K562 (cell line): ENCODE results near the gene SCIN. TPM values are rescaled to one million over a fixed set of nuclear protein-coding genes. Genes with fewer than 3 reads are reported as not detected.
A peak's percentile ranks its signal among the peaks of the same experiment; 100 is the strongest.

ENCODE experiments used
- MXI1 ChIP-seq: IDR thresholded peaks from 2 replicates; pipeline ENCODE4 v1.6.1; 2011; ENCODE audit warnings: low read depth, mild to moderate bottlenecking, improper control_type of control experiment, low read length
- NFYB ChIP-seq: IDR thresholded peaks from 2 replicates; pipeline ENCODE4 v1.6.1; 2011; ENCODE audit warnings: mild to moderate bottlenecking, moderate library complexity; ENCODE audit not compliant: insufficient read length; ENCODE audit errors: extremely low read depth
- RAD21 ChIP-seq, 2 experiments: fragments of 250-450 bp in 1 of 2; fragments of 450-650 bp in 1 of 2; sonication (Bioruptor Pico) in 1 of 2; formaldehyde crosslinking in 1 of 2; IDR thresholded peaks in 1 of 2; conservative IDR thresholded peaks in 1 of 2; 2 replicates each; pipeline versions ENCODE4 v1.4.0 to v1.8.0; 2020 to 2022; ENCODE audit warnings: mild to moderate bottlenecking in 2 of 2, moderate library complexity in 1 of 2
- RBM22 ChIP-seq: fragments of 200-400 bp; formaldehyde crosslinking; IDR thresholded peaks from 2 replicates; pipeline ENCODE4 v1.6.1; 2018; ENCODE audit warnings: low read length, low read depth; ENCODE audit not compliant: poor library complexity, severe bottlenecking
- SMC3 ChIP-seq: conservative IDR thresholded peaks from 2 replicates; pipeline ENCODE4 v1.6.1; 2011; ENCODE audit warnings: low read depth, low read length, improper control_type of control experiment; ENCODE audit not compliant: insufficient read depth
- SRSF9 ChIP-seq: fragments of 200-400 bp; formaldehyde crosslinking; IDR thresholded peaks from 2 replicates; pipeline ENCODE4 v1.6.1; 2017; ENCODE audit warnings: low read depth, low read length, borderline replicate concordance
- polyA plus RNA-seq, 8 experiments: library from polyadenylated mRNA; depleted of rRNA in 4 of 8; stranded (reverse) in 5 of 8; unstranded in 3 of 8; fragments of >200 nt; fragmentation: Nextera tagmentation in 2 of 8; fragmentation: Illumina TruSeq in 1 of 8; extraction: Ambion mirVana in 2 of 8; extraction: Trizol in 1 of 8; gene quantifications; 2 replicates each; pipeline versions ENCODE4 v1.2.1 to v1.2.3, GENCODE V29; 2011 to 2014; ENCODE audit warnings: inconsistent platforms in 1 of 8, missing spikeins in 1 of 8
- total RNA-seq, 7 experiments: library from RNA; depleted of rRNA in 6 of 7; stranded (reverse); fragments of >200 nt in 6 of 7; fragmentation: Illumina TruSeq in 2 of 7; extraction: Trizol in 2 of 7; gene quantifications; 2 replicates each; pipeline versions ENCODE4 v1.2.1 to v1.2.3, GENCODE V29; 2011 to 2021; ENCODE audit warnings: low replicate concordance in 1 of 7
- TF ChIP-seq, protein P1 (sequence below), 2 experiments: fragments of 450-650 bp; formaldehyde crosslinking in 1 of 2; IDR thresholded peaks; 2 replicates each; pipeline versions ENCODE4 v1.4.0 to v1.6.1; 2014 to 2020; ENCODE audit warnings: mild to moderate bottlenecking in 2 of 2, borderline replicate concordance in 1 of 2, low read depth in 1 of 2
- TF ChIP-seq, protein P2 (sequence below): sonication (generic); formaldehyde crosslinking; IDR thresholded peaks from 2 replicates; pipeline ENCODE4 v1.8.1; 2022; ENCODE audit warnings: missing genetic modification reagents
- TF ChIP-seq, protein P3 (sequence below): IDR thresholded peaks from 3 replicates; pipeline ENCODE4 v1.6.1; 2011; ENCODE audit warnings: borderline replicate concordance, mild to moderate bottlenecking, moderate library complexity; ENCODE audit not compliant: insufficient read length; ENCODE audit errors: extremely low read depth

The SCIN gene
- total and polyA plus RNA-seq, 9 of the 15 experiments (the other 6 are each of a cell fraction or from before 2014, with no cell fraction given), result 0.67 to 18.2 (median 10.6) TPM

DNA sequence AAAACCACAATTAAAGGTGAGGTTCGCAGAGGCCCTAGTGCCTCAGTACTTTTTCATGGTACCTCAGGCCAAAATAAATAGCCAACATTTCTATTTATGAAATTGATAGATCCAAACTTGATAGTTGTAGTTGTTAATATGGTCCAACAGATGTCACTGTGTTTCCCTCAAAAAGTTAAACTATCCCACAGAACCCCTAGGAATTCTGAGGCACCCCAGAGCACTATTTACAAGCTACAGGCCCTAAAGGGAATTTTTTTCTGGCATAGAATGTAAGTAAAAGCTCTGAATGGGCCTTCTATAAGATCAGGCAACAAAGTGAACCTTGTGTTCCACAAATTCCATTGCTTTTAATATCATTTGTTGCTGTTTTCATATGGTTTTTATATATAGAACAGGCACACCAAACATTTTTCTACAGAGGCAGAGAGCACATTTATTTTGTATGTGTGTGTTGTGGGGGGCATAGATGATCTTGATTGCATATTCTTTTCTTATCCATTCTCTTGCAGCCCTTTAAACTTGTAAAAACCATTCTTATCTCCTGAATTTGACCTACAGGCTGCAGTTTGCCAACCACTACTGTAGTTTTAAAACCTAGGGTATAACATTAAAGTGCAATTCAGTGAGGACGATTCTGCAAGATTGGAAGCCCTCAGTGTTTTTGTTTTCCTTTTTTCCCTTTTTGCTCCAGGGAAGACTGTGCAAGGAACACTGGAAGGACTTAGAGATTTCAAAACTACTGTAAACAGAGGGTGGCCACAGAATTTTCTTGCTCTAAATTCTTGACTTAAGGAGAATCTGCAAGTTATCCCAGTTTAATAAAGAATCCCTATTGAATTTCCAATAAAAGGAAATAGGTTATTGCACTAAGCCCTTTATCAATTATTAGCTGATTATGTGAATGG, 113.4 kb downstream of the SCIN start (continued):
- TF ChIP-seq, protein P1, sequence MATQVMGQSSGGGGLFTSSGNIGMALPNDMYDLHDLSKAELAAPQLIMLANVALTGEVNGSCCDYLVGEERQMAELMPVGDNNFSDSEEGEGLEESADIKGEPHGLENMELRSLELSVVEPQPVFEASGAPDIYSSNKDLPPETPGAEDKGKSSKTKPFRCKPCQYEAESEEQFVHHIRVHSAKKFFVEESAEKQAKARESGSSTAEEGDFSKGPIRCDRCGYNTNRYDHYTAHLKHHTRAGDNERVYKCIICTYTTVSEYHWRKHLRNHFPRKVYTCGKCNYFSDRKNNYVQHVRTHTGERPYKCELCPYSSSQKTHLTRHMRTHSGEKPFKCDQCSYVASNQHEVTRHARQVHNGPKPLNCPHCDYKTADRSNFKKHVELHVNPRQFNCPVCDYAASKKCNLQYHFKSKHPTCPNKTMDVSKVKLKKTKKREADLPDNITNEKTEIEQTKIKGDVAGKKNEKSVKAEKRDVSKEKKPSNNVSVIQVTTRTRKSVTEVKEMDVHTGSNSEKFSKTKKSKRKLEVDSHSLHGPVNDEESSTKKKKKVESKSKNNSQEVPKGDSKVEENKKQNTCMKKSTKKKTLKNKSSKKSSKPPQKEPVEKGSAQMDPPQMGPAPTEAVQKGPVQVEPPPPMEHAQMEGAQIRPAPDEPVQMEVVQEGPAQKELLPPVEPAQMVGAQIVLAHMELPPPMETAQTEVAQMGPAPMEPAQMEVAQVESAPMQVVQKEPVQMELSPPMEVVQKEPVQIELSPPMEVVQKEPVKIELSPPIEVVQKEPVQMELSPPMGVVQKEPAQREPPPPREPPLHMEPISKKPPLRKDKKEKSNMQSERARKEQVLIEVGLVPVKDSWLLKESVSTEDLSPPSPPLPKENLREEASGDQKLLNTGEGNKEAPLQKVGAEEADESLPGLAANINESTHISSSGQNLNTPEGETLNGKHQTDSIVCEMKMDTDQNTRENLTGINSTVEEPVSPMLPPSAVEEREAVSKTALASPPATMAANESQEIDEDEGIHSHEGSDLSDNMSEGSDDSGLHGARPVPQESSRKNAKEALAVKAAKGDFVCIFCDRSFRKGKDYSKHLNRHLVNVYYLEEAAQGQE (IDR thresholded peaks at IDR 0.05; ENCODE audit: borderline replicate concordance), result peak; percentile 47; the same call in 1 of the 2 replicates
- TF ChIP-seq, protein P1 (CRISPR knock-in tag; IDR thresholded peaks at IDR 0.05; ENCODE audit: low read depth), result no peak
- TF ChIP-seq, protein P2, sequence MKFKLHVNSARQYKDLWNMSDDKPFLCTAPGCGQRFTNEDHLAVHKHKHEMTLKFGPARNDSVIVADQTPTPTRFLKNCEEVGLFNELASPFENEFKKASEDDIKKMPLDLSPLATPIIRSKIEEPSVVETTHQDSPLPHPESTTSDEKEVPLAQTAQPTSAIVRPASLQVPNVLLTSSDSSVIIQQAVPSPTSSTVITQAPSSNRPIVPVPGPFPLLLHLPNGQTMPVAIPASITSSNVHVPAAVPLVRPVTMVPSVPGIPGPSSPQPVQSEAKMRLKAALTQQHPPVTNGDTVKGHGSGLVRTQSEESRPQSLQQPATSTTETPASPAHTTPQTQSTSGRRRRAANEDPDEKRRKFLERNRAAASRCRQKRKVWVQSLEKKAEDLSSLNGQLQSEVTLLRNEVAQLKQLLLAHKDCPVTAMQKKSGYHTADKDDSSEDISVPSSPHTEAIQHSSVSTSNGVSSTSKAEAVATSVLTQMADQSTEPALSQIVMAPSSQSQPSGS, result no peak
- TF ChIP-seq RBM22 (no peak), SRSF9 (no peak), RAD21 (CRISPR knock-in tag; conservative IDR thresholded peaks at IDR 0.05 in 1 of 2, IDR thresholded peaks at IDR 0.05 in 1 of 2) (peak; percentile 56 to 71), NFYB (no peak), SMC3 (0 out of 2 replicates have a peak, but pooled peaks have one; percentile 25), MXI1 (no peak)
- TF ChIP-seq, protein P3, sequence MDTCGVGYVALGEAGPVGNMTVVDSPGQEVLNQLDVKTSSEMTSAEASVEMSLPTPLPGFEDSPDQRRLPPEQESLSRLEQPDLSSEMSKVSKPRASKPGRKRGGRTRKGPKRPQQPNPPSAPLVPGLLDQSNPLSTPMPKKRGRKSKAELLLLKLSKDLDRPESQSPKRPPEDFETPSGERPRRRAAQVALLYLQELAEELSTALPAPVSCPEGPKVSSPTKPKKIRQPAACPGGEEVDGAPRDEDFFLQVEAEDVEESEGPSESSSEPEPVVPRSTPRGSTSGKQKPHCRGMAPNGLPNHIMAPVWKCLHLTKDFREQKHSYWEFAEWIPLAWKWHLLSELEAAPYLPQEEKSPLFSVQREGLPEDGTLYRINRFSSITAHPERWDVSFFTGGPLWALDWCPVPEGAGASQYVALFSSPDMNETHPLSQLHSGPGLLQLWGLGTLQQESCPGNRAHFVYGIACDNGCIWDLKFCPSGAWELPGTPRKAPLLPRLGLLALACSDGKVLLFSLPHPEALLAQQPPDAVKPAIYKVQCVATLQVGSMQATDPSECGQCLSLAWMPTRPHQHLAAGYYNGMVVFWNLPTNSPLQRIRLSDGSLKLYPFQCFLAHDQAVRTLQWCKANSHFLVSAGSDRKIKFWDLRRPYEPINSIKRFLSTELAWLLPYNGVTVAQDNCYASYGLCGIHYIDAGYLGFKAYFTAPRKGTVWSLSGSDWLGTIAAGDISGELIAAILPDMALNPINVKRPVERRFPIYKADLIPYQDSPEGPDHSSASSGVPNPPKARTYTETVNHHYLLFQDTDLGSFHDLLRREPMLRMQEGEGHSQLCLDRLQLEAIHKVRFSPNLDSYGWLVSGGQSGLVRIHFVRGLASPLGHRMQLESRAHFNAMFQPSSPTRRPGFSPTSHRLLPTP, result no peak
